AG09319 (cell line): ENCODE results near the gene TRIM47.

Source experiments
- DNase-seq: peaks from one replicate; pipeline ENCODE4 v3.0.0-alpha.2; 2010; ENCODE audit warnings: low read depth; ENCODE audit errors: extremely low read depth
- CTCF ChIP-seq: IDR thresholded peaks from 2 replicates; pipeline ENCODE4 v1.5.1; 2011; ENCODE audit warnings: low read depth, mild to moderate bottlenecking, inconsistent platforms, low read length, moderate library complexity

The TRIM47 gene

GRCh38 chr17:75878174-75878998, at the start of gene TRIM47:
Gene TRIM47 (minus strand): TSS chr17:75878581. CDS start chr17:75878548, 33 bp downstream.
- TF ChIP-seq CTCF = no peak; the same call in none of the 2 replicates
- DNase-seq = no peak

- peak; percentile 30 for TF ChIP-seq CTCF
- no peak for DNase-seq
Observed at GRCh38 chr17:75927286-75927922, 49.0 kb upstream of the TRIM47 start.

- no peak for DNase-seq
Observed at GRCh38 chr17:75926456-75926855, 48.1 kb upstream of the TRIM47 start.

GRCh38 chr17:75925912-75926311, 47.5 kb upstream of the TRIM47 start:
- DNase-seq = no peak
- TF ChIP-seq CTCF = no peak

More at GRCh38 chr17:75926456-75926855, 48.1 kb upstream of the TRIM47 start:
- TF ChIP-seq CTCF = no peak

- TF ChIP-seq CTCF = no peak
- no peak for DNase-seq
Observed at GRCh38 chr17:75925103-75925502, 46.7 kb upstream of the TRIM47 start.

GRCh38 chr17:75922963-75923874, 44.8 kb upstream of the TRIM47 start:
- no peak for DNase-seq
- TF ChIP-seq CTCF = no peak
